Loucy (cell line): Measurements from ENCODE around the gene TM2D1.

Experiments used
- H2AFZ ChIP-seq: fragments of 200-600 bp; sonication (generic); 2 replicates; pipeline ENCODE4 v1.6.0; 2016; ENCODE audit warnings: antibody characterized with exemption, mild to moderate bottlenecking, low read length, moderate library complexity
- H3F3A ChIP-seq: fragments of 200-600 bp; 2 replicates; pipeline ENCODE4 v1.6.0; 2016; ENCODE audit warnings: antibody characterized with exemption, low read depth, mild to moderate bottlenecking
- H3K27me3 ChIP-seq: fragments of 200-600 bp; sonication (generic); 2 replicates; pipeline ENCODE4 v1.6.1; 2014; ENCODE audit warnings: low read length, mild to moderate bottlenecking; ENCODE audit not compliant: insufficient read depth, poor library complexity, severe bottlenecking
- H3K36me3 ChIP-seq: fragments of 200-600 bp; sonication (generic); 2 replicates; pipeline ENCODE4 v1.6.1; 2016; ENCODE audit warnings: low read length; ENCODE audit not compliant: insufficient read depth
- H3K4me1 ChIP-seq: fragments of 200-600 bp; sonication (generic); 2 replicates; pipeline ENCODE4 v1.5.1; 2014; ENCODE audit warnings: low read length, mild to moderate bottlenecking; ENCODE audit not compliant: insufficient read depth, poor library complexity, severe bottlenecking
- H3K4me2 ChIP-seq: fragments of 200-600 bp; sonication (generic); 2 replicates; pipeline ENCODE4 v1.6.0; 2014; ENCODE audit warnings: antibody characterized with exemption, low read length, low read depth, mild to moderate bottlenecking; ENCODE audit not compliant: poor library complexity, severe bottlenecking
- H3K4me3 ChIP-seq: fragments of 200-600 bp; sonication (generic); 2 replicates; pipeline ENCODE4 v1.5.1; 2014; ENCODE audit warnings: low read length, mild to moderate bottlenecking, mixed read lengths; ENCODE audit not compliant: poor library complexity, severe bottlenecking
- H3K79me2 ChIP-seq: fragments of 200-600 bp; sonication (generic); 2 replicates; pipeline ENCODE4 v1.6.1; 2014; ENCODE audit warnings: low read length; ENCODE audit not compliant: insufficient read depth
- H3K9ac ChIP-seq: fragments of 200-600 bp; sonication (generic); 2 replicates; pipeline ENCODE4 v1.6.0; 2014; ENCODE audit warnings: mild to moderate bottlenecking, low read depth, low read length, moderate library complexity; ENCODE audit not compliant: poor library complexity, severe bottlenecking
- H3K9me2 ChIP-seq: fragments of 200-600 bp; sonication (generic); replicated peaks from 2 replicates; pipeline ENCODE4 v1.6.1; 2016; ENCODE audit warnings: low read depth, low read length, mixed read lengths
- H3K9me3 ChIP-seq: fragments of 200-600 bp; sonication (generic); 2 replicates; pipeline ENCODE4 v1.6.1; 2014; ENCODE audit warnings: mild to moderate bottlenecking, antibody characterized with exemption, low read length, low read depth; ENCODE audit not compliant: insufficient read depth
- H4K20me1 ChIP-seq: fragments of 200-600 bp; sonication (generic); 2 replicates; pipeline ENCODE4 v1.6.0; 2014; ENCODE audit warnings: antibody characterized with exemption, low read length, mild to moderate bottlenecking; ENCODE audit not compliant: insufficient read depth, poor library complexity, severe bottlenecking
- CTCF ChIP-seq: fragments of 200-600 bp; sonication (generic); conservative IDR thresholded peaks from 2 replicates; pipeline ENCODE4 v1.5.1; 2014; ENCODE audit warnings: mild to moderate bottlenecking, antibody characterized with exemption, low read length
- EZH2phosphoT487 ChIP-seq: fragments of 200-600 bp; IDR thresholded peaks from 2 replicates; pipeline ENCODE4 v1.6.1; 2018; ENCODE audit warnings: antibody characterized with exemption, mild to moderate bottlenecking, moderate library complexity, borderline replicate concordance

The TM2D1 gene

GRCh38 chr1:61752921-61753389, 28.0 kb upstream of the TM2D1 start:
- H3K9me2 ChIP-seq: no peaks in the 10 kb centered on the region
- no peak overlapping the region for H3K9ac ChIP-seq
- no peaks in the 10 kb centered on the region for H3F3A ChIP-seq
- no peak for TF ChIP-seq CTCF
- TF ChIP-seq EZH2phosphoT487: no peak
- H3K4me3 ChIP-seq: no peak overlapping the region
- H4K20me1 ChIP-seq: no peaks in the 10 kb centered on the region
- no peaks in the 10 kb centered on the region for H3K4me1 ChIP-seq
- H3K36me3 ChIP-seq: no peaks in the 10 kb centered on the region
- no peak overlapping the region for H3K4me2 ChIP-seq
- H2AFZ ChIP-seq: no peak overlapping the region
- no peaks in the 10 kb centered on the region for H3K27me3 ChIP-seq
- no peaks in the 10 kb centered on the region for H3K9me3 ChIP-seq
- no peaks in the 10 kb centered on the region for H3K79me2 ChIP-seq

GRCh38 chr1:61749574-61749973, 24.6 kb upstream of the TM2D1 start:
- H3K4me2 ChIP-seq: no peak overlapping the region
- H3K9me2 ChIP-seq: no peaks in the 10 kb centered on the region
- H3K9ac ChIP-seq: no peak overlapping the region
- no peaks in the 10 kb centered on the region for H3K79me2 ChIP-seq
- no peak overlapping the region for H3K4me3 ChIP-seq
- TF ChIP-seq CTCF (no peak), EZH2phosphoT487 (no peak)
- H3K27me3 ChIP-seq: no peaks in the 10 kb centered on the region
- no peaks in the 10 kb centered on the region for H3K36me3 ChIP-seq
- H3K9me3 ChIP-seq: no peaks in the 10 kb centered on the region
- no peak overlapping the region for H2AFZ ChIP-seq
- H3F3A ChIP-seq: no peaks in the 10 kb centered on the region
- no peaks in the 10 kb centered on the region for H3K4me1 ChIP-seq
- no peaks in the 10 kb centered on the region for H4K20me1 ChIP-seq

GRCh38 chr1:61748566-61748965, 23.6 kb upstream of the TM2D1 start:
- Histone ChIP-seq H3K79me2 (no peaks in the 10 kb centered on the region), H3K4me1 (no peaks in the 10 kb centered on the region), H4K20me1 (no peaks in the 10 kb centered on the region), H3K9me2 (no peaks in the 10 kb centered on the region), H3K27me3 (no peaks in the 10 kb centered on the region), H3K4me3 (no peak overlapping the region), H3F3A (no peaks in the 10 kb centered on the region), H3K4me2 (no peak overlapping the region), H2AFZ (no peak overlapping the region), H3K36me3 (no peaks in the 10 kb centered on the region), H3K9ac (no peak overlapping the region), H3K9me3 (no peaks in the 10 kb centered on the region)
- TF ChIP-seq EZH2phosphoT487 (no peak), CTCF (no peak)
